ENCODE data around the gene JARID2.

The JARID2 gene

DNA sequence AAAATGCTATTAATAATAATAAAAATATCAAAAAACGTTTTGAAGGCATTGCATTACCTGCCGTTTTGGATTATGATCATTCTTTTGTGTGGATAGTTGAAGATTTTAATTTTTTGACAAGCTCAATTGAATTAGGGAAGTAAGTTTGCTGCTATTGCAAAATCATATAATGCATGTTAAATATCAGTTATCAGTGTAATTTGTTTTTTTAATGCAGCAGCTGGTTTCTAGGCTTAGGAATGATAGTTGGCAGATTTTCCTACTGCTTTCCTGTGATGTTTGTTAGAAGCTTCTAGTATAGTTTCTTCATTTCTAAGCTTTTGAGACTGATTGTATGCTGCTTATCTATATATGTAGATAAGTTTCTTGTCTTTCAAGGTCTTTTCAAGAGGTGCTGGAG lies 99.0 kb downstream of the JARID2 start:
- no peaks in the 10 kb centered on the region for H3K27me3 ChIP-seq
- no peaks in the 10 kb centered on the region for H3K36me3 ChIP-seq
- no peak overlapping the region for H3K27ac ChIP-seq
- intact Hi-C loops (cut with DNase I; ENCODE audit: low total_unique reads), result no loop called here
- peaks cover 0 to 16% (median 0%) of the 10 kb centered on the region in 4 donors for H3K4me1 ChIP-seq
- H3K9me3 ChIP-seq, result no peaks in the 10 kb centered on the region
- H3K4me3 ChIP-seq, result no peak overlapping the region
- TF ChIP-seq, protein P1, sequence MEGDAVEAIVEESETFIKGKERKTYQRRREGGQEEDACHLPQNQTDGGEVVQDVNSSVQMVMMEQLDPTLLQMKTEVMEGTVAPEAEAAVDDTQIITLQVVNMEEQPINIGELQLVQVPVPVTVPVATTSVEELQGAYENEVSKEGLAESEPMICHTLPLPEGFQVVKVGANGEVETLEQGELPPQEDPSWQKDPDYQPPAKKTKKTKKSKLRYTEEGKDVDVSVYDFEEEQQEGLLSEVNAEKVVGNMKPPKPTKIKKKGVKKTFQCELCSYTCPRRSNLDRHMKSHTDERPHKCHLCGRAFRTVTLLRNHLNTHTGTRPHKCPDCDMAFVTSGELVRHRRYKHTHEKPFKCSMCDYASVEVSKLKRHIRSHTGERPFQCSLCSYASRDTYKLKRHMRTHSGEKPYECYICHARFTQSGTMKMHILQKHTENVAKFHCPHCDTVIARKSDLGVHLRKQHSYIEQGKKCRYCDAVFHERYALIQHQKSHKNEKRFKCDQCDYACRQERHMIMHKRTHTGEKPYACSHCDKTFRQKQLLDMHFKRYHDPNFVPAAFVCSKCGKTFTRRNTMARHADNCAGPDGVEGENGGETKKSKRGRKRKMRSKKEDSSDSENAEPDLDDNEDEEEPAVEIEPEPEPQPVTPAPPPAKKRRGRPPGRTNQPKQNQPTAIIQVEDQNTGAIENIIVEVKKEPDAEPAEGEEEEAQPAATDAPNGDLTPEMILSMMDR (IDR thresholded peaks at IDR 0.05), result no peak
- no peak for DNase-seq

GRCh38 chr6:15346315-15346714 lies 100.4 kb downstream of the JARID2 start:
- H3K27ac ChIP-seq, result no peak overlapping the region
- H3K4me1 ChIP-seq, result peaks cover 0 to 20% (median 3%) of the 10 kb centered on the region in 4 donors
- TF ChIP-seq, protein P1 (IDR thresholded peaks at IDR 0.05), result no peak
- intact Hi-C loops (cut with DNase I; ENCODE audit: low total_unique reads), result no loop called here
- no peak overlapping the region for H3K4me3 ChIP-seq
- H3K36me3 ChIP-seq, result no peaks in the 10 kb centered on the region
- no peaks in the 10 kb centered on the region for H3K9me3 ChIP-seq
- H3K27me3 ChIP-seq, result no peaks in the 10 kb centered on the region
- DNase-seq, result no peak

DNA sequence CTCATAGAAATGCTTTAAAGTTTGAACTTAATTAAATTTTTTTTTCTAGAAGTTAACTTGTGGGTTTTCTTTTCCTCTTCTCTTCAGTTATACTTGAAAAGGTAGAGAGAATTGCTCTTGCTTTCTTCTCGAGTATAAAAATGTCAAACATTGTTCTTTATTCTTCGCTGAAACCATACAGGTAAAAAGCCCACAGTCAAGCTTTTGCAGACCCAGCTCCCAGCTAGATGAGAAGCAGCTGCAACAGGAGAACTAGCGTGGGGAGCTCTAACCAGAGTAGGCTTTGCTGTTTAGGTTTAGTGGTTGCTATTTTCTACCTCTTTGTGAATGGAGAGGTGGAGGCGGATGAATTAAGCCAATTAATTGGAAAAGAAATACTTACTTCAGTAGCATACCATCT lies 102.7 kb downstream of the JARID2 start:
- Histone ChIP-seq H3K4me3 (no peak overlapping the region), H3K27ac (no peak overlapping the region), H3K9me3 (no peaks in the 10 kb centered on the region), H3K27me3 (no peaks in the 10 kb centered on the region), H3K4me1 (peaks cover 0 to 30% (median 9%) of the 10 kb centered on the region in 4 donors), H3K36me3 (no peaks in the 10 kb centered on the region)
- DNase-seq, result no peak
- TF ChIP-seq, protein P1 (IDR thresholded peaks at IDR 0.05), result no peak
- intact Hi-C loops (cut with DNase I; ENCODE audit: low total_unique reads), result no loop called here

- Histone ChIP-seq H3K4me3 (no peak overlapping the region), H3K27me3 (no peaks in the 10 kb centered on the region), H3K36me3 (no peaks in the 10 kb centered on the region), H3K27ac (no peak overlapping the region), H3K4me1 (peaks cover 0 to 30% (median 9%) of the 10 kb centered on the region in 4 donors), H3K9me3 (no peaks in the 10 kb centered on the region)
- intact Hi-C loops (cut with DNase I; ENCODE audit: low total_unique reads), result no loop called here
- TF ChIP-seq, protein P1 (IDR thresholded peaks at IDR 0.05), result no peak
- DNase-seq, result no peak
Observed at GRCh38 chr6:15349379-15349778, 103.5 kb downstream of the JARID2 start.

DNA sequence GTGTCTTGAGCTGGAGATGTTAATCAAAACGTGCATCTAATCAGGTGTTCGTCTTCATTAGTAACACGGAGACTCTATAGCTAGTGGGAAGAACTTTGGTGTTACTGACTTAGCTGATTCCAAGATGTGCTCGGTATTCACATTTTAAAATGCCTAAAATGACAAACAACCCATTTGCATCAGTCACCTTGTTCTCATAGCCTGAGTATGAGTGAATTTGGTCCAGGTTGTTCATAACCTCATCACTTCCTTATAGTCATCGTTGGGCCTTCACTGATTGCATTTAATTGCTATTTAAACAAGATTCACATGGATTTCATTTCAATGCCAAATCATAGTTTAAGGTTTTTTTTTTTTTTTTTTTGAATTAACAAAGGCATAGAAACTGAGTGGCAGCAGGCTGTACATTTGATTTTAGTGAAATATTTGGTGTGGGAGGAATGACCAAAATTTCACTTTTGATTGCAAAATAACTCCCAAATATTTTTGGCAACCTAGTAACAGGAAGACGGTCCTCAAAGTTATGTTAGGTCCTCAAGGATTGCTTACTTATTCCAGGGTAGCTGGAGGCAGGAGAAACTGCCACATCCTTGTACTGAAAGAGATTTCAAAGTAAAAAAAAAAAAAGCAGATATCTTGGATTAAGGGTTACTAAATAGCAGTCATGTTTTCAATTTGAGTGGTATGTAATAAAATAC lies 104.7 kb downstream of the JARID2 start:
- no peak overlapping the region for H3K4me3 ChIP-seq
- no peaks in the 10 kb centered on the region for H3K36me3 ChIP-seq
- TF ChIP-seq, protein P1 (IDR thresholded peaks at IDR 0.05), result no peak
- intact Hi-C loops (cut with DNase I; ENCODE audit: low total_unique reads), result no loop called here
- no peaks in the 10 kb centered on the region for H3K27me3 ChIP-seq
- DNase-seq, result no peak
- no peaks in the 10 kb centered on the region for H3K9me3 ChIP-seq
- H3K4me1 ChIP-seq, result peaks cover 0 to 30% (median 9%) of the 10 kb centered on the region in 4 donors
- H3K27ac ChIP-seq, result no peak overlapping the region

Measured in tibial artery (tissue), 4 donors.